Fibroblast of skin of left quadriceps (primary cell): ENCODE data around the gene NRARP.
A peak's percentile ranks its signal among the peaks of the same experiment; 100 is the strongest.
"Not testable (repeated sequence)": the region's sequence is repeated elsewhere in the genome, so short reads cannot be mapped to it uniquely, and the experiment has no call there.

Source experiments
- DNase-seq, 2 experiments: peaks; one replicate each; pipeline ENCODE4 v3.0.0-alpha.2; 2013; ENCODE audit warnings: low read depth in 2 of 2

The NRARP gene

GRCh38 chr9:137302118-137302448, at the start of gene NRARP:
NRARP (minus strand) TSS chr9:137302271; CDS start chr9:137301928, 343 bp downstream.
- peak; percentile 38 to 45 for DNase-seq

GRCh38 chr9:137350696-137351584, 48.9 kb upstream of the NRARP start:
- DNase-seq, result no peak

GRCh38 chr9:137349471-137350033, 47.5 kb upstream of the NRARP start:
- no peak for DNase-seq

- DNase-seq, result no peak
These were observed 46.8 kb upstream of the NRARP start for GRCh38 chr9:137348769-137349470.

- DNase-seq, result no peak
These were observed 45.9 kb upstream of the NRARP start for GRCh38 chr9:137347928-137348327.

GRCh38 chr9:137342482-137342881, 40.4 kb upstream of the NRARP start:
- DNase-seq, result no peak

- no peak for DNase-seq
These were observed 39.2 kb upstream of the NRARP start for GRCh38 chr9:137341227-137341626.

GRCh38 chr9:137339908-137340462, 37.9 kb upstream of the NRARP start:
- DNase-seq, result not testable (repeated sequence)

GRCh38 chr9:137339045-137339907, 37.2 kb upstream of the NRARP start:
- DNase-seq, result no peak

GRCh38 chr9:137336735-137337134, 34.7 kb upstream of the NRARP start:
- DNase-seq, result no peak

GRCh38 chr9:137333016-137333671, 31.1 kb upstream of the NRARP start:
- no peak for DNase-seq

GRCh38 chr9:137331929-137332328, 29.9 kb upstream of the NRARP start:
- no peak for DNase-seq

- no peak for DNase-seq
These were observed 28.6 kb upstream of the NRARP start for GRCh38 chr9:137330689-137331088.

GRCh38 chr9:137329590-137329989, 27.5 kb upstream of the NRARP start:
- not testable (repeated sequence) for DNase-seq

- DNase-seq, result not testable (repeated sequence)
These were observed 25.8 kb upstream of the NRARP start for GRCh38 chr9:137327641-137328550.

GRCh38 chr9:137326445-137327065, 24.5 kb upstream of the NRARP start:
- DNase-seq, result no peak

GRCh38 chr9:137325799-137326198, 23.7 kb upstream of the NRARP start:
- no peak for DNase-seq

- DNase-seq, result no peak
These were observed 23.1 kb upstream of the NRARP start for GRCh38 chr9:137325124-137325523.
